DMS53 (cell line): ENCODE measurements around the gene C1orf141.
"Not testable (repeated sequence)": the region's sequence is repeated elsewhere in the genome, so short reads cannot be mapped to it uniquely, and the experiment has no call there.

Source experiments
- DNase-seq: peaks from one replicate; lab custom pipeline; 2025; lab: John Stamatoyannopoulos, UW

The C1orf141 gene

GRCh38 chr1:67134695-67135094 is at the start of gene C1orf141:
C1orf141 (minus strand) TSS chr1:67134970; CDS start chr1:67127240, 7,730 bp downstream.
- DNase-seq, result peak; percentile 89

GRCh38 chr1:67175530-67176087 is 40.8 kb upstream of the C1orf141 start:
- no peak for DNase-seq

- no peak for DNase-seq
Observed at GRCh38 chr1:67174716-67175284, 40.0 kb upstream of the C1orf141 start.

- no peak for DNase-seq
Observed at GRCh38 chr1:67173988-67174387, 39.2 kb upstream of the C1orf141 start.

GRCh38 chr1:67171978-67172377 is 37.2 kb upstream of the C1orf141 start:
- DNase-seq, result no peak

GRCh38 chr1:67171574-67171955 is 36.8 kb upstream of the C1orf141 start:
- no peak for DNase-seq

GRCh38 chr1:67170751-67171573 is 36.2 kb upstream of the C1orf141 start:
- DNase-seq, result no peak

GRCh38 chr1:67169932-67170331 is 35.2 kb upstream of the C1orf141 start:
- peak; percentile 20 for DNase-seq

GRCh38 chr1:67169496-67169895 is 34.7 kb upstream of the C1orf141 start:
- DNase-seq, result no peak

- peak; percentile 88 for DNase-seq
Observed at GRCh38 chr1:67166196-67166595, 31.4 kb upstream of the C1orf141 start, which contains the start of gene IL23R. IL23R (plus strand) TSS chr1:67166454; CDS start chr1:67168121, 1,667 bp downstream.

- DNase-seq, result no peak
Observed at GRCh38 chr1:67165468-67166041, 30.8 kb upstream of the C1orf141 start.

- peak; percentile 99 for DNase-seq
Observed at GRCh38 chr1:67162954-67163353, 28.2 kb upstream of the C1orf141 start.

GRCh38 chr1:67159233-67159632 is 24.5 kb upstream of the C1orf141 start:
- no peak for DNase-seq

- DNase-seq, result peak; percentile 64
Observed at GRCh38 chr1:67158401-67158800, 23.6 kb upstream of the C1orf141 start.

GRCh38 chr1:67150931-67151330 is 16.2 kb upstream of the C1orf141 start:
- no peak for DNase-seq

- DNase-seq, result peak; percentile 96
Observed at GRCh38 chr1:67149179-67149770, 14.5 kb upstream of the C1orf141 start.

GRCh38 chr1:67148516-67149178 is 13.9 kb upstream of the C1orf141 start:
- DNase-seq, result peak; percentile 42

- DNase-seq, result not testable (repeated sequence)
Observed at GRCh38 chr1:67147973-67148372, 13.2 kb upstream of the C1orf141 start.

- no peak for DNase-seq
Observed at GRCh38 chr1:67146539-67146938, 11.8 kb upstream of the C1orf141 start.

GRCh38 chr1:67146101-67146500 is 11.3 kb upstream of the C1orf141 start:
- no peak for DNase-seq

- peak; percentile 37 for DNase-seq
Observed at GRCh38 chr1:67144696-67145095, 9.9 kb upstream of the C1orf141 start.

- DNase-seq, result no peak
Observed at GRCh38 chr1:67143966-67144365, 9.2 kb upstream of the C1orf141 start.
